Measurements from ENCODE around the gene L1TD1.

DNA sequence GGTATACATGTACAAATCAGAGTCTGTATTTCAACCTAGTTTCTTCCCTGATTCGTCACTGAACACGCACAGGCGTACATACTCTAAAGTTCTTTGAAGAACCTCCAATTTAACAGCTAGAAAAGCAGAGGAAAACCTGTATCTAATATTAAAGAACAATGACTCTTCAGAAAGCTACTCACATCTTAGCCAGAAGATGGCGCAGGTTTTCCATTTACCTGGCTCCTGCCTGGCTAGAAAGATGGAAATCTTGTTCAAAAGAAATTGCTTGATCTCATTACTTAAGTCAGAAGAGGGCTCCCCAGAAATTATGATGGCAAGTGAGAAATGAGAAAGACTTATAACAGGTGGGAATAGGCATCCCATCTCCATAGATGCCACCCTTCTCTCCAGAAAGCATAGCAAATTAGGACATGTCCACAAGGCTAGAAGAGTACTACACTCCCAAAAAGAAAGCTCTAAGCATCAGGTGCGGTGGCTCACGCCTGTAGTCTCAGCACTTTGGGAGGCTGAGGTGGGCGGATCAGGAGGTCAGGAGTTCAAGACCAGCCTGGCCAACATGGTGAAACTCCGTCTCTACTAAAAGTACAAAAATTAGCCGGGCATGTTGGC, 19.0 kb upstream of the L1TD1 start:
- TF ChIP-seq EZH2 (IDR thresholded peaks at IDR 0.05): no peak
- TF ChIP-seq POLR2AphosphoS5 (IDR thresholded peaks at IDR 0.05; ENCODE audit: borderline replicate concordance, low read depth, low read length): no peak
